CD4-positive, alpha-beta T cell (primary cell): ENCODE results near the gene ADCY5. TPM values are rescaled to one million over a fixed set of nuclear protein-coding genes. Genes with fewer than 3 reads are reported as not detected.

Experiments
- ATAC-seq: fragments of 200-7000 bp; cut with Tn5 transposase; one replicate; pipeline ENCODE4 v1.10.0; 2022; ENCODE audit warnings: mild to moderate bottlenecking; ENCODE audit not compliant: poor library complexity
- CTCF ChIA-PET: fragments of 350-600 bp; sonication (Branson Sonifier 250); formaldehyde crosslinking; loops from one replicate; lab custom pipeline; 2021; ENCODE audit warnings: antibody characterized with exemption, inconsistent platforms; lab: Charles Lee
- POLR2A ChIA-PET: fragments of 350-600 bp; sonication (Branson Sonifier 250); formaldehyde crosslinking; loops from one replicate; lab custom pipeline; 2021; ENCODE audit warnings: antibody characterized with exemption, inconsistent platforms; lab: Charles Lee
- DNase-seq, 14 experiments: peaks; one replicate each; pipeline ENCODE4 v3.0.0-alpha.2; 2013 to 2020; ENCODE audit warnings: mixed read lengths in 2 of 14
- H3K27ac ChIP-seq, 2 donors: one replicate each; pipeline versions ENCODE4 v1.5.1 to v1.7.0; 2013; ENCODE audit warnings: low read length in 2 of 2, low read depth in 1 of 2, mild to moderate bottlenecking in 1 of 2
- H3K27me3 ChIP-seq, 2 experiments: 1 replicate in 1 of 2; 2 replicates in 1 of 2; pipeline versions ENCODE4 v1.6.1 to v1.7.0; 2013; ENCODE audit warnings: low read length in 2 of 2, control low read depth in 1 of 2, mild to moderate bottlenecking in 1 of 2, moderate library complexity in 1 of 2; ENCODE audit not compliant: insufficient read depth in 2 of 2, control insufficient read depth in 1 of 2
- H3K36me3 ChIP-seq: one replicate; pipeline ENCODE4 v1.6.1; 2013; ENCODE audit warnings: low read length, control low read depth; ENCODE audit not compliant: insufficient read depth
- H3K4me1 ChIP-seq: one replicate; pipeline ENCODE4 v1.6.1; 2013; ENCODE audit warnings: low read length, control low read depth; ENCODE audit not compliant: insufficient read depth
- H3K4me3 ChIP-seq: one replicate; pipeline ENCODE4 v1.5.1; 2013; ENCODE audit warnings: mild to moderate bottlenecking, low read length, moderate library complexity
- H3K9me3 ChIP-seq, 2 experiments: 1 replicate in 1 of 2; 2 replicates in 1 of 2; pipeline versions ENCODE4 v1.6.1 to v1.7.0; 2013; ENCODE audit warnings: low read length in 2 of 2, mild to moderate bottlenecking in 2 of 2, control low read depth in 1 of 2, moderate library complexity in 1 of 2; ENCODE audit not compliant: control insufficient read depth in 1 of 2, insufficient read depth in 1 of 2
- H3K27ac Mint-ChIP-seq: one replicate; pipeline ENCODE4 v1.8.0; 2020; ENCODE audit warnings: mixed read lengths
- H3K27me3 Mint-ChIP-seq: one replicate; pipeline ENCODE4 v1.8.0; 2021; ENCODE audit warnings: mixed read lengths
- H3K36me3 Mint-ChIP-seq: one replicate; pipeline ENCODE4 v1.8.0; 2021; ENCODE audit warnings: low read depth, mixed read lengths
- H3K4me1 Mint-ChIP-seq: one replicate; pipeline ENCODE4 v1.8.0; 2021; ENCODE audit warnings: low read depth, mixed read lengths
- H3K4me3 Mint-ChIP-seq: one replicate; pipeline ENCODE4 v1.8.0; 2020; ENCODE audit warnings: mild to moderate bottlenecking, mixed read lengths
- H3K9me3 Mint-ChIP-seq: one replicate; pipeline ENCODE4 v1.8.0; 2020; ENCODE audit warnings: mixed read lengths
- intact Hi-C, 2 experiments: fragments of 100-400 bp; cut with DNase I in 1 of 2; cut with micrococcal nuclease in 1 of 2; formaldehyde crosslinking; loops; one replicate each; pipeline versions ENCODE4 v1.15.1 to v1.9.0; 2023 to 2025; cut with DNase I, micrococcal nuclease
- total RNA-seq, 174 experiments: library from RNA in 2 of 174; stranded (reverse) in 2 of 174; gene quantifications; one replicate each; pipeline ENCODE4 v1.2.3 and lab custom pipeline; 2021 to 2026
- TF ChIP-seq, protein P1 (sequence below): fragments of 200-600 bp; IDR thresholded peaks from one replicate; pipeline ENCODE4 v1.8.0; 2022; ENCODE audit warnings: antibody characterized with exemption, mild to moderate bottlenecking

The ADCY5 gene
- total RNA-seq, 2 experiments from 2014 or later = not detected

DNA sequence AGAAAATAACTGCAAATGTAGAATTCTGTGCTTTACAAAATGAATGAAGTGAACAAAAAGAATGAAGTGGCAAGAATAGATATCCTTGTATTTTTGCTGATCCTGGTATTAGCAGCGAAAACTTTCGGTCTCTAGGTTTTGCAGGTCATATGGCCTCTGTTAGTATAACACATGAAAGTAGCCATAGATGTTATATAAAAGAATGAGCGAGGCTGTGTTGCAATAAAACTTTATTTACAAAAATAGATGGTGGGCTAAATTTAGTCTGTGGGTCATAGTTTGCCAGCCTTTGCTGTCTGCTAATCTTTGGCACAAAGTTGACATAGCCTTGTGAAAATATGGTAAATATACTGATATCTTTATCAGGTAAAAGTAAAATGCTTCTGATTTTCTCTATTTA is 212.0 kb downstream of the ADCY5 start:
- no peaks in the 10 kb centered on the region for H3K4me1 ChIP-seq
- ChIA-PET POLR2A (no interaction called here), CTCF (interaction anchor here (1.2 kb wide), 1 partner anchor 481 kb away, joined by 3 read pairs; no protein-coding TSS in a partner anchor)
- H3K9me3 Mint-ChIP-seq = no peaks in the 10 kb centered on the region
- DNase-seq (no peak), ATAC-seq (no peak)
- no peak overlapping the region for H3K27ac Mint-ChIP-seq
- H3K9me3 ChIP-seq = no peaks in the 10 kb centered on the region
- intact Hi-C loops = no loop called here
- TF ChIP-seq, protein P1, sequence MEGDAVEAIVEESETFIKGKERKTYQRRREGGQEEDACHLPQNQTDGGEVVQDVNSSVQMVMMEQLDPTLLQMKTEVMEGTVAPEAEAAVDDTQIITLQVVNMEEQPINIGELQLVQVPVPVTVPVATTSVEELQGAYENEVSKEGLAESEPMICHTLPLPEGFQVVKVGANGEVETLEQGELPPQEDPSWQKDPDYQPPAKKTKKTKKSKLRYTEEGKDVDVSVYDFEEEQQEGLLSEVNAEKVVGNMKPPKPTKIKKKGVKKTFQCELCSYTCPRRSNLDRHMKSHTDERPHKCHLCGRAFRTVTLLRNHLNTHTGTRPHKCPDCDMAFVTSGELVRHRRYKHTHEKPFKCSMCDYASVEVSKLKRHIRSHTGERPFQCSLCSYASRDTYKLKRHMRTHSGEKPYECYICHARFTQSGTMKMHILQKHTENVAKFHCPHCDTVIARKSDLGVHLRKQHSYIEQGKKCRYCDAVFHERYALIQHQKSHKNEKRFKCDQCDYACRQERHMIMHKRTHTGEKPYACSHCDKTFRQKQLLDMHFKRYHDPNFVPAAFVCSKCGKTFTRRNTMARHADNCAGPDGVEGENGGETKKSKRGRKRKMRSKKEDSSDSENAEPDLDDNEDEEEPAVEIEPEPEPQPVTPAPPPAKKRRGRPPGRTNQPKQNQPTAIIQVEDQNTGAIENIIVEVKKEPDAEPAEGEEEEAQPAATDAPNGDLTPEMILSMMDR = no peak
- no peaks in the 10 kb centered on the region for H3K27me3 Mint-ChIP-seq
- H3K27ac ChIP-seq = no peak overlapping the region
- H3K36me3 Mint-ChIP-seq = peaks cover 84% of the 10 kb centered on the region
- no peak overlapping the region for H3K4me3 Mint-ChIP-seq
- H3K36me3 ChIP-seq = peaks cover 25% of the 10 kb centered on the region
- H3K4me3 ChIP-seq = no peak overlapping the region
- H3K27me3 ChIP-seq = no peaks in the 10 kb centered on the region
- H3K4me1 Mint-ChIP-seq = peaks cover 17% of the 10 kb centered on the region

Other genes starting within 250 kb of the ADCY5 start
- gene SEC22A, start 247.1 kb downstream of the ADCY5 start, total RNA-seq = 10 to 100 TPM in 1 of 2 experiments, 1 to 10 TPM in 1; 7.9 to 11.5 TPM
- gene HACD2, start 136.0 kb upstream of the ADCY5 start, total RNA-seq = 10 to 100 TPM; 12.1 to 13.3 TPM